Measurements from ENCODE around the gene INTS1. TPM values are rescaled to one million over a fixed set of nuclear protein-coding genes. Genes with fewer than 3 reads are reported as not detected.
"Not testable (repeated sequence)": the region's sequence is repeated elsewhere in the genome, so short reads cannot be mapped to it uniquely, and the experiment has no call there.

The INTS1 gene
- polyA plus RNA-seq, 4 donors, result 52.7 to 102 (median 84.0) TPM

GRCh38 chr7:1531263-1531978, 27.2 kb upstream of the INTS1 start:
- no peak for DNase-seq (ENCODE audit: low read depth in 4 of 4, low spot score in 2 of 4)

- DNase-seq (ENCODE audit: low read depth in 4 of 4, low spot score in 2 of 4), result no peak
These were observed 26.7 kb upstream of the INTS1 start for GRCh38 chr7:1530946-1531262.

GRCh38 chr7:1529383-1530116, 25.4 kb upstream of the INTS1 start:
- no peak for DNase-seq (ENCODE audit: low read depth in 4 of 4, low spot score in 2 of 4)

- no peak for DNase-seq (ENCODE audit: low read depth in 4 of 4, low spot score in 2 of 4)
These were observed 22.1 kb upstream of the INTS1 start for GRCh38 chr7:1526271-1526754.

- DNase-seq (ENCODE audit: low read depth in 4 of 4, low spot score in 2 of 4), result no peak
These were observed 21.2 kb upstream of the INTS1 start for GRCh38 chr7:1525409-1525808.

- no peak for DNase-seq (ENCODE audit: low read depth in 4 of 4, low spot score in 2 of 4)
These were observed 19.7 kb upstream of the INTS1 start for GRCh38 chr7:1523844-1524243.

- no peak for DNase-seq (ENCODE audit: low read depth in 4 of 4, low spot score in 2 of 4)
These were observed 19.0 kb upstream of the INTS1 start for GRCh38 chr7:1523208-1523607.

- DNase-seq (ENCODE audit: low read depth in 4 of 4, low spot score in 2 of 4), result no peak
These were observed 17.3 kb upstream of the INTS1 start for GRCh38 chr7:1521456-1521855.

- no peak for DNase-seq (ENCODE audit: low read depth in 4 of 4, low spot score in 2 of 4)
These were observed 16.5 kb upstream of the INTS1 start for GRCh38 chr7:1520539-1521234.

- not testable (repeated sequence) for DNase-seq (ENCODE audit: low read depth in 4 of 4, low spot score in 2 of 4)
These were observed 15.2 kb upstream of the INTS1 start for GRCh38 chr7:1519322-1519922.

GRCh38 chr7:1516586-1517251, 12.5 kb upstream of the INTS1 start:
- no peak for DNase-seq (ENCODE audit: low read depth in 4 of 4, low spot score in 2 of 4)

GRCh38 chr7:1515509-1515967, 11.3 kb upstream of the INTS1 start:
- DNase-seq (ENCODE audit: low read depth in 4 of 4, low spot score in 2 of 4), result not testable (repeated sequence)

GRCh38 chr7:1514995-1515401, 10.8 kb upstream of the INTS1 start:
- DNase-seq (ENCODE audit: low read depth in 4 of 4, low spot score in 2 of 4), result no peak

- no peak for DNase-seq (ENCODE audit: low read depth in 4 of 4, low spot score in 2 of 4)
These were observed 10.2 kb upstream of the INTS1 start for GRCh38 chr7:1514407-1514806.

GRCh38 chr7:1513657-1514095, 9.5 kb upstream of the INTS1 start:
- no peak for DNase-seq (ENCODE audit: low read depth in 4 of 4, low spot score in 2 of 4)

GRCh38 chr7:1512781-1513656, 8.8 kb upstream of the INTS1 start:
- DNase-seq (ENCODE audit: low read depth in 4 of 4, low spot score in 2 of 4), result no peak

- no peak for DNase-seq (ENCODE audit: low read depth in 4 of 4, low spot score in 2 of 4)
These were observed 7.5 kb upstream of the INTS1 start for GRCh38 chr7:1511444-1512422.

- DNase-seq (ENCODE audit: low read depth in 4 of 4, low spot score in 2 of 4), result no peak
These were observed 6.6 kb upstream of the INTS1 start for GRCh38 chr7:1510780-1511154.

Measured in left renal cortex interstitium (tissue), 4 donors.